ENCODE results near the gene DHRS3. TPM values are rescaled to one million over a fixed set of nuclear protein-coding genes. Genes with fewer than 3 reads are reported as not detected.

The DHRS3 gene
- total and polyA plus RNA-seq, 2 of the 13 experiments (the other 11 are each of a cell fraction or from before 2014, with no cell fraction given): 48.5 to 90.5 TPM

DNA sequence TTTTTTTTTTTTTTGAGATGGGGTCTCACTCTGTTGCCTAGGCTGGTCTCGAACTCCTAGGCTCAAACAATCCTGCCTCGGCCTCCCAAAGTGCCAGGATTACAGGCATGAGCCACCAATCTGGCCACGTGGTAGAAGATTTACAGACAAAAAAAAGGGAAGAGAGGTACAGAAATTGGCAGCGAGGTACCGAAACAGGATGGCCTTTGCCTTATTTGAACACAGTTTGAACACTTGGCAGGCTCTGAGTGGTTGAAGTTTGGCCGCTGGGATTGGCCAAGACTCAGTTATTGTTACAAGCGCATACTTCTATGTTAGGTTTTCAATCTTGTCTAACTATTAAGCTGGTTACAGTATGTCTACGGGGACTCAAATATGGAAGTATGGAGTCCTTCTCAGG lies 19.7 kb upstream of the DHRS3 start (continued):
- no peak for TF ChIP-seq ZMYM3 (CRISPR knock-in tag; IDR thresholded peaks at IDR 0.05)

- Histone ChIP-seq H3K9ac (ENCODE audit: insufficient read depth, low read depth, low read length) (no peak overlapping the region), H3K36me3 (replicated peaks in 1 of 2; ENCODE audit: control insufficient read depth in 1 of 2, insufficient read depth in 2 of 2, low read length in 2 of 2) (no peaks in the 10 kb centered on the region), H3K4me2 (ENCODE audit: low read depth, low read length) (peak overlapping the region; percentile 9; the same call in 1 of the 2 replicates), H3K4me3 (replicated peaks in 1 of 3; ENCODE audit: insufficient read depth in 1 of 3, low read depth in 2 of 3, low read length in 3 of 3) (no peak overlapping the region), H3K79me2 (ENCODE audit: insufficient read depth, low read length) (no peaks in the 10 kb centered on the region), H4K20me1 (ENCODE audit: insufficient read depth, low read length) (no peaks in the 10 kb centered on the region), H3K4me1 (ENCODE audit: insufficient read depth, low read length) (peaks cover 12% of the 10 kb centered on the region), H3K27me3 (ENCODE audit: control insufficient read depth in 1 of 2, insufficient read depth in 2 of 2, low read length in 2 of 2) (peaks cover 0 to 6% of the 10 kb centered on the region in 2 experiments; a peak in 1 of 5 replicates), H3K9me3 (ENCODE audit: low read length) (peaks cover 23% of the 10 kb centered on the region), H2AFZ (ENCODE audit: low read length) (no peak overlapping the region), H3K27ac (ENCODE audit: extremely low read length, insufficient read depth, low read length) (no peak overlapping the region)
- in situ Hi-C loops (cut with HindIII; ENCODE audit: extremely low pct_ligation_motif_present, low pct_unique_long_range_greater_than_20kb) (no loop called here), intact Hi-C loops (cut with micrococcal nuclease; ENCODE audit: unreplicated experiment) (no loop called here)
- TF ChIP-seq, protein P1, sequence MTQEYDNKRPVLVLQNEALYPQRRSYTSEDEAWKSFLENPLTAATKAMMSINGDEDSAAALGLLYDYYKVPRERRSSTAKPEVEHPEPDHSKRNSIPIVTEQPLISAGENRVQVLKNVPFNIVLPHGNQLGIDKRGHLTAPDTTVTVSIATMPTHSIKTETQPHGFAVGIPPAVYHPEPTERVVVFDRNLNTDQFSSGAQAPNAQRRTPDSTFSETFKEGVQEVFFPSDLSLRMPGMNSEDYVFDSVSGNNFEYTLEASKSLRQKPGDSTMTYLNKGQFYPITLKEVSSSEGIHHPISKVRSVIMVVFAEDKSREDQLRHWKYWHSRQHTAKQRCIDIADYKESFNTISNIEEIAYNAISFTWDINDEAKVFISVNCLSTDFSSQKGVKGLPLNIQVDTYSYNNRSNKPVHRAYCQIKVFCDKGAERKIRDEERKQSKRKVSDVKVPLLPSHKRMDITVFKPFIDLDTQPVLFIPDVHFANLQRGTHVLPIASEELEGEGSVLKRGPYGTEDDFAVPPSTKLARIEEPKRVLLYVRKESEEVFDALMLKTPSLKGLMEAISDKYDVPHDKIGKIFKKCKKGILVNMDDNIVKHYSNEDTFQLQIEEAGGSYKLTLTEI (CRISPR knock-in tag; conservative IDR thresholded peaks at IDR 0.05): no peak
- peak; percentile 49; the same call in 1 of the 2 replicates for TF ChIP-seq ZNF263 (CRISPR knock-in tag; IDR thresholded peaks at IDR 0.05)
- peak; percentile 85 for TF ChIP-seq ZNF629 (CRISPR knock-in tag; conservative IDR thresholded peaks at IDR 0.05)
- peak; percentile 14 for TF ChIP-seq TEAD3 (CRISPR knock-in tag; optimal IDR thresholded peaks at IDR 0.05; ENCODE audit: borderline replicate concordance)
- TF ChIP-seq, protein P2, sequence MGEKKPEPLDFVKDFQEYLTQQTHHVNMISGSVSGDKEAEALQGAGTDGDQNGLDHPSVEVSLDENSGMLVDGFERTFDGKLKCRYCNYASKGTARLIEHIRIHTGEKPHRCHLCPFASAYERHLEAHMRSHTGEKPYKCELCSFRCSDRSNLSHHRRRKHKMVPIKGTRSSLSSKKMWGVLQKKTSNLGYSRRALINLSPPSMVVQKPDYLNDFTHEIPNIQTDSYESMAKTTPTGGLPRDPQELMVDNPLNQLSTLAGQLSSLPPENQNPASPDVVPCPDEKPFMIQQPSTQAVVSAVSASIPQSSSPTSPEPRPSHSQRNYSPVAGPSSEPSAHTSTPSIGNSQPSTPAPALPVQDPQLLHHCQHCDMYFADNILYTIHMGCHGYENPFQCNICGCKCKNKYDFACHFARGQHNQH (CRISPR knock-in tag; IDR thresholded peaks at IDR 0.05): no peak
- ChIA-PET CTCF (ENCODE audit: low intra/inter-chr PET ratio, low total read pairs) (no interaction called here), POLR2A (no interaction called here)
- WGBS (ENCODE audit: low lambda C conversion rate): 32% methylated on average over 9 of the region's 15 CpGs
- ATAC-seq (peak; percentile 57), FAIRE-seq (no peak), DNase-seq (ENCODE audit: low spot score) (no peak)
- no TSS peak for BruUV-seq (replicated peaks)
Measured at GRCh38 chr1:12636098-12636950, 18.3 kb upstream of the DHRS3 start.
